Ovary (tissue), 3 donors: ENCODE measurements around the gene CYB5A.

ENCODE experiments used
- CTCF ChIP-seq, 3 donors: fragments of 450-650 bp in 2 of 3; fragments of 200-600 bp in 1 of 3; IDR thresholded peaks; one replicate each; pipeline versions ENCODE4 v1.5.1 to v1.8.0; 2016 to 2022; ENCODE audit warnings: antibody characterized with exemption in 3 of 3, mild to moderate bottlenecking in 1 of 3
- EP300 ChIP-seq: sonication (generic); formaldehyde crosslinking; IDR thresholded peaks from one replicate; pipeline ENCODE4 v1.6.1; 2017; ENCODE audit warnings: antibody characterized with exemption
- POLR2A ChIP-seq: fragments of 450-650 bp; IDR thresholded peaks from one replicate; pipeline ENCODE4 v1.6.1; 2017; ENCODE audit warnings: antibody characterized with exemption, mild to moderate bottlenecking, moderate library complexity
- donor health status: DM: no; HTN: no; CAD: no.

- TF ChIP-seq POLR2A, result no peak
- no peak for TF ChIP-seq CTCF (IDR thresholded peaks at IDR 0.05)
- TF ChIP-seq EP300, result no peak
Measured at GRCh38 chr18:74261053-74261713, 30.6 kb downstream of the CYB5A start.
